ENCODE data around the gene SEPTIN8.

Gene SEPTIN8, protein sequence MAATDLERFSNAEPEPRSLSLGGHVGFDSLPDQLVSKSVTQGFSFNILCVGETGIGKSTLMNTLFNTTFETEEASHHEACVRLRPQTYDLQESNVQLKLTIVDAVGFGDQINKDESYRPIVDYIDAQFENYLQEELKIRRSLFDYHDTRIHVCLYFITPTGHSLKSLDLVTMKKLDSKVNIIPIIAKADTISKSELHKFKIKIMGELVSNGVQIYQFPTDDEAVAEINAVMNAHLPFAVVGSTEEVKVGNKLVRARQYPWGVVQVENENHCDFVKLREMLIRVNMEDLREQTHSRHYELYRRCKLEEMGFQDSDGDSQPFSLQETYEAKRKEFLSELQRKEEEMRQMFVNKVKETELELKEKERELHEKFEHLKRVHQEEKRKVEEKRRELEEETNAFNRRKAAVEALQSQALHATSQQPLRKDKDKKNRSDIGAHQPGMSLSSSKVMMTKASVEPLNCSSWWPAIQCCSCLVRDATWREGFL

DNA sequence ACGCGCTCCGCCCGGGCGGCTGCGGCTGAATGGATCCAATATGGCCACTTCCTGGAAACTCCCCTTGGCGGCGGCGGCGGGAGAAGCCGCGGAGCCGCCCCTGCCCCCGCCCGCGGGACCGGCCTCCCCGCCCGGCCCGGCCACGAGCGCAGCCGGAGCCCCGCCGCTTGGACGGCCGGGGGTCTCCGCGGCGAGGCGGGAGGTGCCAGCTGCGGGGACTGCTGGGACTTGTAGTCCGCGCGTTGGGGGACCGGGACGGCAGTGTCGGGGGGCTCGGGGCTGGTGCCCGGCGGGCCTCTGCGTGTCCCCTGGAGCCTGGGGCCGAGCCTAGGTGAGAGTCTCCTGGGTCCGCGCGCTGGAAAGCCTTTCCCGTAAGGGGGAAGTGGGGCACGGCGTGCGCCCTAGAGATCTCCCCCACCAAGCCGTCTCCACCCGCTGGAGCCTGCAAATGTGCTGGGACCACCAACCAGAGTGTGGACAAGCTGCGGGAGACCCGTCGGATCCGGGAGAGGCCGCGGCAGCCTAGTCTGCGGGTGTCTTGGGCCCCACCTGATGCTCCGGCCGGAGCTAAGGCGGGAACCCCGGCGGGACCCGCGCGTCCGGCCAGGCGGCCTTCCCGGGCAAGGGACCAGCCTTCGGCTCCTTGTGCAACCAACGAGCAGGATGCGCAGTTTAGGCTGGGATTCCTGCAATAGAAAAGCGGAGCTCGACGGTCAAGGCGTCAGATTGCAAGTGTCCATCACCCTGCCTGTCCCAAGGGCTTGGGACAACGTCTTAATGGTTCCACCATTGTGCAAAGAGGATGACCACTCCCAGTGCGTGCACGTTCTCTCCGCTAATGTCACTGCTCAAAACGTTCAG lies at the start of gene SEPTIN8:
TSS of gene SEPTIN8 (minus strand) at position 31 of the 861 bp plus-strand sequence. CDS start 102 bp downstream, outside the sequence.
- no peak for FAIRE-seq

DNA sequence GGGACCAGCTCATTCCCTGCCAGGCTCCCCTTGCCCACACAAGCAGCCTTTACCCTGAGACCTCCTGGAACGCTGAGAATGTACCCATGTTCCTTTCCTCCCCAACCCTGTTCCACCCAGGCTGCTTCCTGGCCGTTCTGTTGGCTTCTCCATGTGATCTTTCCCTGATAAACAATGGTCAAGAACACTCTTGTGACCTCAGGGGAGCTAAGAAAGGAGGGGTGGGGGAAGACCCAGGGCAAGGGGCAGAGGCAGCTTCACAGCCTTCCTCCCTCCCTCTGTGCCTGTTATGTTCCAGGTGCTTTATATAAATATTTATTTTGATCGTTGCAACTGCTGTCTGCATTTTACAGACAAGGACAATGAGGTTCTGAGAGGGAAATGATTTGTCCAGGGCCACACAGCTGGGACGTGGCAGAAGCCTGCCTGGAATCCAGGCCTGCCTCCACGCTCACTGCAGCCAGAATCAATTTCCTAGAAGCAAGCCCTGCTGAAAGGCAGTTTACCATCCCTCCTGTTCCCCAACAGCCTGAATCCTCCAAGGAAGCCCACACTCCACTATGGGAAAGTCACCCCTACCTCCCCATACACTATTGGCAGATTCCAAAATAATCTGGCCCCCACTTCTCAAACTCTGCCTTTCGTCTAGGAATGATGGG lies 49.5 kb upstream of the SEPTIN8 start:
- no peak for FAIRE-seq

DNA sequence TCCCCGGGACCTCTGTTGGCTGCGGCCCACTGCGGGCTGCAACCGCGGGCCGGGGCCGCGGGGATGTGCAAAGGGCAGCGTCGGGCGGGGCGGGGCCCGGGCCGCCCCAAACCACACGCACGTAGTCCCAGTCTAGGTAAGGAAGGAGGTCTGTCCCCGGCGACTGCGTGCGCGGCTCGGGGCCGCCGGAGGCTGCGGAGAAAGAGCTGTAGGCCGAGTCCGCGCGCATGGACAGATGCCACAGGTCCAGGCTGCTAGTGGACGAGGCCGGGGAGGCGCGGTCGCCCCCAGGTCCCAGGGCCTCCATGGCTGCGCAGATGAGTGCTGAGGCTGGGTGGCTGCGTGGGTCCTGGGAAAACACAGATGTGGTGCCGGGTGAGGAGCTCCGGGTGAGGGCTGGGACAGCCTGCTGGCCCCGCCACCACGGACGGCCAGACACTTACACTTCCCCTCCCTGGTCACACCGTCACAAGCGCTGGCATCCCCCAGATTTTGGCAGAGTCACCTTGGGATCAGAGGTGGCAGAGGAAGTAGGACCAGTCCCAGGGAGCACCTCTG lies 48.9 kb upstream of the SEPTIN8 start:
- no peak for FAIRE-seq

DNA sequence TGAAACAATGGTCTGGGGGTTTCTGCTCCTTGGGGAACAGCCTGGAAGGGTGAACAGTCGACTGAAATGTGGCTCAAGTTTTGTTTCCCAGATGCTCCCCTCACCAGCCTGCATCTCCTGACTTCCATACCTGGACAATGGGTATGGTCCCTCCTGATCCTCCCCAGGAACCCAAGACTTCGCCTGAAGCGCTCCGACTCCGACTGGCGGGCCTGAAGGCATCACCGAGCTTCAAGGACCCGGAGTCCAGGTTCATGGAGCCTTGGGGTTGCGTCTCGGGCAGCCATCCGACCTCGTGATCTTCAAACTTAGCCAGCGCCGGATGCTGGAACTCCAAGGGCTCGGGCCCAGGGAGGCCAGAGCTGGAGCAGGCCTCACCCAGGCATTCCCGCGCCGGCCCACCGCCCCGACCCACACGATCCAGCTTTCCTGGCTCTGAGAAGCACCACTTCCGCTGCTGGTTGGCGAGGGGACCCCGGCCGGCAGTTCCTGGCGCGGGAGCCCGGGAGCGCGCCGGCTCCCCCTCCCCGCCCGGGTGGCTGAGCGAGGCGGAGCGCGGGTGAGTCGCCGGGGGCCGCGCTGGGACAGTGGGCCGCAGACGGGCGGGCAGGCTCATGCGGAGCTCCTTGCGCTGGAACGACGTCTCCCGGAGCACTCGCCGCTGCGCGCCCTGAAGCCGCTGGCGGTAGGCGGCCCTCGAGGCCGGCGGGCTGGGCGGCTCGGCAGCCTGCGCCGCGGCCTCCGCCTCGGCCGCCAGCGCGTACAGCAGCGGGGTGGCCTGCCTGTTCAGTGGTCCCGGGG lies 48.2 kb upstream of the SEPTIN8 start:
- no peak for FAIRE-seq

DNA sequence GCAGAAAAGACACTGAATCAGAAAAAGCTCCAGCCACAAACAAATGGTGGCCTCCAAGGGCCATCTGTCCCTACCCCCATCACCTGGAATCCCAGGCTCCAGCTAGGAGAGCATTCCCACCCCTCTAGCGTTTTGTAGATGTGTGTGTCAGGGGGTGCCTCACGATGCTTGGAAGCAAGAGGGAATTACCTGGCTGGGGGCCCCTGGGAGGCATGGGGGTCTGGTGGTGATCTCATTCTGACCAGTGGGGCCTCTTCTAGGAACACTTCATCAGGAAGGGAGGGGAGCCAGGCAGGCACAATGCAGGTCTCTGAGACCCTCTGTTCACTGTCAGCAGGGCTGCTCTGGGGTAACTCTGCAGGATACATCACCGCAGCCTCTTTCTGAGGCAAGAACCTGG lies 47.4 kb upstream of the SEPTIN8 start:
- no peak for FAIRE-seq

DNA sequence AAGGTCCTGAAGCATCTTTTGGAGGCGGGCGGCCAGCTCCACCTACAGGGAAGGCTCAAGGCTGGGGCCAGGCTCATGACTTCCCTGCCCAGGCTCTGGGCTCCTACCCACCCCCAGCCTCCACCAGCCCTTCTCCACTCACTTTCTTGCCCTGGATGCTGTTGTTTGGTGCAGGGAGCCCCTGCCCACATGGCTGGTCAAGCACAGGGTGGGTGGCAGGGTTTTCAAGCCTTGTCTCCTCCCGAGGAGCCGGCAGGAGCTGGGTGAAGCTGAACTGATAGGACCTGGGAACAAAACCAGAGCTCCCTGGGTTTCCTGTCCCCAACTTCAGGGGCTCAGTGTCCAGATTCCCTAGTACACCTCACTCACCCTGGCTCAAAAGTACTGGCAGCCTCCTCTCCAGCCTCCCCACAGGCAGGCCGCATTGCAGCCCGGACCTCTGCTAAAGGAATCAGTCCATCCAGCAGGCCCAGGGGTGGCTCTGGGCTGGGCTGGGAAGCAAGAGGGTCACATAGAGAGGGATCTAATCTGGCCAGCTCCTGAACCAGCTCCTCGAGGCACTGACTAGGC lies 46.5 kb upstream of the SEPTIN8 start:
- FAIRE-seq: no peak

DNA sequence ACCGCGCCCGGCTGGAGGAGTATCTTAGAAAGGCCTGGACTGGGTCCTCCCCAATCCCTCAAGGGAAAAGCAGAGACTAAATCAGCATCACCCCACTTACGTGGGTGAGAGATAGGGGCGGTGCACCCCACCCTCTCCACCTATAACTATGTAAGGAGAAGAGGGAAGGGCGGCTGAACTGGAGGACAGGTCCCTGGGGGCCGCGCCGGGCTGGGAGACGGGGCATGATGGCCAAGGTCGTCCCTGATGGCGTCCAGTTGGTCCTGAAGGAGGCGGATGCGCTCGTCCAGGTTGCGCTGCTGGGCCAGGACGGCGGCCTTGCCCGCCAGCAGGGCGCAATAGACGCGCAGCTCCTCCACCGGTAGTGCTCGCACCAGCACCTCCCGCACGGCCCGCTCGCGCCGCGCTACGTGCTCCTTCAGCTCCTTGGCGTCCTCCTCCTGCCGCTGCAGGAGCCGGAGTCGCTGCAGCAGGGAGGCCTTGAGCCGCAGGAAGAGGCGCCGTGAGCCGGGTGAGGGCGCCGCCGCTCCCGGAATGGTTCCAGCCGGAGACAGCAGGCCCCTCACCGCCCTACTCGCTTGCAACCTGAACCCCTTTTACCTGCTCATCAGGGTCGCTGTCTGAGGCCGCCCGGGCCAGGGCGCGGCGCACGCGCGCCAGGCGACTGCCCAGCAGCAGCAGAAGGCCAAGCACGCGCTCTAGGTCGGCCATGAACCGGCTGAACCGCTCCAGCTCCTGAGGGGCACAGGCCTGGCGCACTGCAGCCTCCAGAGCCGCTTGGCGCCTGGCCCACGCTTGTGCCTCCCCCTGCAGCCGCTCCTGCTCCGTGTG lies 45.8 kb upstream of the SEPTIN8 start:
- no peak for FAIRE-seq

DNA sequence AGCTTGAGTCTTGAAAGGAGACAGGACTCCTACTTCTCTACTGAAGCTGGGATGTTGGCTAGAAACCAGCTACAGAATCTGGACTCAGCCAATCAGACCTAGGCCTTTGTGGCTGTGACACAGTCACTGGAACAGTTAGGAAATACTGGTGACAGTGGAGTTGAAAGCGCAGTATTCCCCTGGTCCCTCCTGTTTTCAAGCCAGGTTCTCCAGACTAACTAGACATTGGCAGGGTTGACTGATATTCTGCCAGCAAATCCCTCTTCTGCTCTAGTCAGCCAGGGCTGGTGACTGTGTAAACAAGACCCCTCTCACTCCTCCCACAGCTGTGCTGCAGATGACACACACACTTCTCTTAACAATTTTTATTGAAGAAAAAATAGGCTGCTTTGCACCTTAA lies 44.8 kb upstream of the SEPTIN8 start:
- no peak for FAIRE-seq

DNA sequence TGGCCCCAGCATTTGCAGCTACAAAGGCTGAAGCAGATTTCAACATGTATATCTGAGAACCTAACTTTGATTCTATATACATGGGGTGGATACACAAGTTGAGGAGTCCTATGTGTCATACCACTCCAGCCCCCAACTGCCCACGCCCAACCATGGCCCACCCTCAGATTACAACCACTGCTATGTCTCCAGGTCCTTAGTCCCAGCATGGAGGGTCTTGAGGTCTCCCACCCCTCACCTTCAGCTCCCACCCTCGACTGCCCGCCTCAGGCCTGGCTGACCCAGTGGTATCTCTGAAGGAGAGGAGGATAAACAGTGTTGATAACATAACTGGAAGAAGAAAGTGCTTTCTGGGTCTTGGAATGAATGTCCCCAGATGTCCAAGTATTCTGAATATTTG lies 44.3 kb upstream of the SEPTIN8 start:
- FAIRE-seq: no peak

DNA sequence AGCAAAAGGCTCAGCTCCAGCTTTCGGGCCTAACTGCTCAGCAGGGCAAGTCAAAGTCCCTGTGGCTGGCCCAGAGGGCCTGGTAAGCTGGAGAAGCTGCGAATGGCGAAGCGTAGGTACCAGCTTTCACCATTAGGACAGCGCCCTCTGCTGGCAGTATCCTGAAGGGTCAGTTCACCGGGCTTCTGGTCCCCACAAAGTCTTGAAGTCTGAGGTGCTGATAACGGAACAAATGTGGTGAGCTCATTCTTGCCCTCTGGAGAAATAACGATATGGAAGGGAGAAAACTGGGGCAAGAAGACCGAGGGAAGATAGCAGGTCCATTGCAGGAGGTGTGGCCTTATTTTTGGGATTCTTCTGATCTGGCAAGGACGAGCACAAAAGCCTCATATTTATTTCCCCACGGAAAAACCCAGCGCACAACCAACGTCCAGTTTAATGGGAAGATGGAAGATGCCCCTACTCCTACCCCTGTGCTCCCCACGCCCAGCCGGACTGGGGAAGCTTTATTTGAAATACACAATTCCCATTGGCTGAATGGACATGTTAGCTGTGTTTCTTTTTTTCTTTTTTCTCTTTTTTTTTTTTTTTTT lies 43.2 kb upstream of the SEPTIN8 start:
- FAIRE-seq: peak; percentile 95

DNA sequence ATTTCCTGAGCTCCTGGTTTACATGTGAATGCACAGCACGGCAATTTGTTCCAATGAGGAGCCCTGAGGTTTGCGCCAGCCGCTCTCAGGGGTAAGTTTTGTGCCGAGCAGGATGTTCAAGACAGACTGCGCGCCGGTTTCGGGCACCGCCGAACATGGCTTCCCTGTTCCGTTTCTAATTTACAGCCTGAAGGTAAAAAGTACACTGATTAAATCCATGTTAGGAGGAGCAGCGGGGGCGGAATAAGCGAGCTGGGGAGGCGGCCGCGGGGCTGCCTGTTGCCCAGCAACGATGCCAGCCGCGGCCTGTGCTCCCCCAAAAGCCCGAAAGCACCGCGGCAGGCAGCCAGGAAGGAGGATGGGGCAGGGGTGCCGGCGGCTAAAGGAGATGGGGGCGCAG lies 42.4 kb upstream of the SEPTIN8 start:
- FAIRE-seq: no peak

DNA sequence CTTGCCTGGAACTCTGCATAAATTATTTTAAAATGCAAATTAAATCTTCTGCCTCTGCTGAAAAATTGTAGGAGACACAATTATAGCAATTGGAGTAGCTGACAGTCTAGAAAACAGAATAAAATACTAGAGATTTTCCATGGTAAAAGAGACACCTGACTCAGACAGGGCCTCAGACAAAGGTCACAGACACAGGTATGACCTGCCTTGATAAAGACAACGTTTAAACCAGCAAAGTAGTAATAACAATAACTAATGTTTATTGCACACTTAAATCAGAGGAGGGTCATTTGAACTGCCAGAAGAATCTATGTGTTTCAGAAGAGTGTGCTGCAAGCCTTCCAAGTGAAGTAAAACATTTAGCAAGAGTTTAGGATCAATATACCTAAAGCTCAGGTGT lies 40.0 kb upstream of the SEPTIN8 start:
- FAIRE-seq: no peak

DNA sequence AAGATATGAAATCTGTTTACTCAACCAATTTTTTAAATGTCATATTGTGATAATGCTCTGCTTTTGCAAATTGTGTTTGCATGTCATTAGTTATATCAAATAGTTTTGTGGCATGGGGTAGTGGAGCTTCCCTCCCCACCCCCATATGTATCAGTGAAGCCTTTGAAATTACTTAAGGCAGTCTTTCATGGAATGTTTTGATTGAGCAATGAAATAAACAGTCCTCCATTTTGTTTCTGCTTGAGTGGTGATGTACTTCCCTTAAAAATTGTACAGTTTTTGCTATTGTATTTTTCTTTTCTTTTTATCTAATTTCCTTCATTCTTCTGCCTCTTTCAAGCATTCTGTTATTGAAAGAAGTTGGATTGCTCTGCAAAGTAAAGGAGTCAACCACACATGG lies 39.5 kb upstream of the SEPTIN8 start:
- no peak for FAIRE-seq

DNA sequence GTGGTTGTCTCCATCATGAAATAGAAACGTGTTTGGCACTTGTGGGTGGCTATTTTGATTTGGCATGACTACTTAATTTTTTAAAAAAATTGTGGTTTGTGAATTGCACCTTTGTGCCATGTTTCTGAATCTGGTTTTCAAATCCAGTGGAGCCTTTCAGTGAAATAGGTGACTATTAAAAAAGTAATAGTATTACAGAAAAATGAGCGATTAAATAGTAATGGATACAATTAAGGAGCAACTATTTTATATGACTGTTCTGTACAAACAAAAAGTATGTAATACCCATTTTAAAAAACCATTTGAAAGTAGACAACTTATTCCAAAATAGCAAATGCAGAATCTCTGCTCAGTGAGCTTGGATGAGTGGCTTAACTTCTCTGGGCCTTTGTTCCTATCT lies 39.0 kb upstream of the SEPTIN8 start:
- FAIRE-seq: no peak

DNA sequence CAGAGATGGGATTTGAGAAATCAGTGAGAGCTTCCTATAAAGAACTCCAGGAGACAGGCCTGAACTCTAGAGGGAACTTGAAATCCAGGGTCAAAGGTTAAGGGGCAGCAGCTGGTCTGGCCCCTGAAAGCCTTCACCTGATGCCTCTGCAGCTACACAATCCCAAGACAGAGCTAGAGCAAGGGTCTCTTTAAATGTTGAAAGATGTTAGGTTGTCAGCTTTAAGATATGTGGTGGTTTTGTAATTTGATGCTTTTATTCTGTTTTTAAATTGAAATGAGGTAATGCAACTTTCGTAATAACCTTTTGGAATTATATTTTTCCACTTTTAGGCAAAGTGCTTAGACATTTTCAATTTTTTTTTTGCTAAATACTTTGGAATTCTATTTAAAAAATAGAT lies 38.4 kb upstream of the SEPTIN8 start:
- peak; percentile 55 for FAIRE-seq

DNA sequence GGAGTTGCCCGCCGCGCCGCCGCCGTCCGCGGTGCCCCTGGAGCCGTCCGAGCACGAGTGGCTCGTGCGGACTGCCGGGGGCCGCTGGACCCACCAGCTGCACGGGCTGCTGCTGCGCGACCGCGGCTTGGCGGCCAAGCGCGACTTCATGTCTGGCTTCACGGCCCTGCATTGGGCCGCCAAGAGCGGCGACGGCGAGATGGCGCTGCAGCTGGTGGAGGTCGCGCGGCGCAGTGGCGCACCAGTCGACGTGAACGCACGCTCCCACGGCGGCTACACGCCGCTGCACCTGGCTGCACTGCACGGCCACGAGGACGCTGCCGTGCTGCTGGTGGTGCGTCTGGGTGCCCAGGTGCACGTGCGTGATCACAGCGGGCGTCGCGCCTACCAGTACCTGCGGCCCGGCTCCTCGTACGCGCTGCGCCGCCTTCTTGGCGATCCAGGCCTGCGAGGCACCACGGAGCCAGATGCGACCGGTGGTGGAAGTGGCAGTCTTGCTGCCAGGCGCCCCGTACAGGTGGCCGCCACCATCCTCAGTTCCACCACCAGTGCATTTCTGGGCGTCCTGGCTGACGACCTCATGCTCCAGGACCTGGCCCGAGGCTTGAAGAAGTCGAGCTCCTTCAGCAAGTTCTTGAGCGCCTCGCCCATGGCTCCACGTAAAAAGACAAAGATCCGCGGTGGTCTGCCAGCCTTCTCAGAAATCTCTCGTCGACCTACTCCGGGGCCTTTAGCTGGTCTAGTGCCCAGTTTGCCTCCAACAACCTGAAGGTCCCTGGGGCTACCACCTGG lies 37.7 kb upstream of the SEPTIN8 start:
- FAIRE-seq: no peak

DNA sequence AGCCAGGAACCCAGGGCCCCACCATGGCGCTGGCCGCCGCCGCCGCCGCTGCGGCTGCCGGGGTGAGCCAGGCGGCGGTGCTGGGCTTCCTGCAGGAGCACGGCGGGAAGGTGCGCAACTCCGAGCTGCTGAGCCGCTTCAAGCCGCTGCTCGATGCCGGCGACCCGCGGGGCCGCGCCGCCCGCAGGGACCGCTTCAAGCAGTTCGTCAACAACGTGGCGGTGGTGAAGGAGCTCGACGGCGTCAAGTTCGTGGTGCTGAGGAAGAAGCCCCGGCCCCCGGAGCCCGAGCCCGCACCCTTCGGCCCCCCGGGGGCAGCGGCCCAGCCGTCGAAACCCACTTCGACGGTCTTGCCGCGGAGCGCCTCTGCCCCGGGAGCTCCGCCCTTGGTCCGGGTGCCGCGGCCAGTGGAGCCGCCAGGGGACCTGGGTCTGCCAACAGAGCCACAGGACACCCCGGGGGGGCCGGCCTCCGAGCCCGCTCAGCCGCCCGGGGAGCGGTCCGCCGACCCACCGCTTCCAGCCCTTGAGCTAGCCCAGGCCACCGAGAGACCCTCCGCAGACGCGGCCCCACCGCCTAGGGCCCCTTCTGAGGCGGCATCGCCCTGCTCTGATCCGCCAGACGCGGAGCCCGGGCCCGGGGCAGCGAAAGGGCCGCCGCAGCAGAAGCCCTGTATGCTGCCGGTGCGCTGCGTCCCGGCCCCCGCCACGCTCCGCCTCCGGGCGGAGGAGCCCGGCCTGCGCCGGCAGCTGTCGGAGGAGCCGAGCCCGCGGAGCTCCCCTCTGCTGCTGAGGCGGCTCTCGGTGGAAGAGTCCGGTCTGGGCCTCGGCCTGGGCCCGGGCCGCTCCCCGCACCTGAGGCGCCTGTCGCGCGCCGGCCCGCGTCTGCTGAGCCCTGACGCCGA lies 36.8 kb upstream of the SEPTIN8 start:
- FAIRE-seq: no peak

DNA sequence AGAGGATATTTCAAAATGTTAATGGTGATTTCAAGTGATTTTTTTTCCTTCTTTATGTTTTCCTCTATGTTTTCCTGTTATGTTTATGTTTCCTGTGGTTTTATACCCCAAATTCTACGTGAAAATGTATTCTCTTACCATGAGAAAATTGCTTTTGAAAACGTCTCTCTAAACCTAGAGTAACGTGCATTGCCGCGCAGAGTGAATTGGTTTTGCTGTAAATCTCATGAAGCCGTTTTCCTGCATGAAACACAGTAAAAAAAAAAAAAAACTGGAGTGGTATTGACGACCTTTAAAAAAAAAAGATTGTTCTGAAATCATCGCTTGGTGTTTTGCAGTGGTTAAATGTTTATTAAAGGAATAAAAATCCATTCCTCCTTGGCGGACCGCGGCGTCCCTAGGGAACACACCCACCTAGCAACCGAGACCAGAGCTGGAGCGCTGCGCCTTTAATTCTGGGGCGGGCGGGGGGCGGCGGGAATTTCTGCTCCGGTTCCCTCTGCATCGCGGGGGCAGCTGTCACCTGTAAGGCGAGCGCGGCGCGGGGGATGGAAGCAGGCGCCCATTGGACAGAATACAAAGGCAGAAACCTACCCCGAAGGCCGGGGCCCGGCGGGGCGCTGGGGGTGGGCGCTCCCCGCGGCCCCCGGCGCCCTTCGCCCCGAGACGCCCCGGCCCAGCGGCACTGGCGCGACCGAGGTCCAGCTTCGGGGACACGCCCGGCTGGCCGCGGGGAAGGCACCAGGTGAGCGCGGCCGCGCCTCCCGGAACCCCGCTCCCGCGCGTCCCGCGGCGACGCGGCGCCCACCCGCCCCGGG lies 36.0 kb upstream of the SEPTIN8 start, which contains the start of gene SOWAHA:
TSS of gene SOWAHA (plus strand) at position 522 of the 818 bp plus-strand sequence. CDS start 320 bp downstream, outside the sequence.
- no peak for FAIRE-seq

All from G401.6 (cell line).